NCI-H146 treated with DMSO at 0.1 percent for 48 hours (cell line): ENCODE measurements around the gene IFT122.
"Not testable (repeated sequence)": the region's sequence is repeated elsewhere in the genome, so short reads cannot be mapped to it uniquely, and the experiment has no call there.

Experiments used
- DNase-seq: peaks from one replicate; lab custom pipeline; 2025; ENCODE audit not compliant: unreplicated experiment; lab: John Stamatoyannopoulos, UW

IFT122 gene

DNA sequence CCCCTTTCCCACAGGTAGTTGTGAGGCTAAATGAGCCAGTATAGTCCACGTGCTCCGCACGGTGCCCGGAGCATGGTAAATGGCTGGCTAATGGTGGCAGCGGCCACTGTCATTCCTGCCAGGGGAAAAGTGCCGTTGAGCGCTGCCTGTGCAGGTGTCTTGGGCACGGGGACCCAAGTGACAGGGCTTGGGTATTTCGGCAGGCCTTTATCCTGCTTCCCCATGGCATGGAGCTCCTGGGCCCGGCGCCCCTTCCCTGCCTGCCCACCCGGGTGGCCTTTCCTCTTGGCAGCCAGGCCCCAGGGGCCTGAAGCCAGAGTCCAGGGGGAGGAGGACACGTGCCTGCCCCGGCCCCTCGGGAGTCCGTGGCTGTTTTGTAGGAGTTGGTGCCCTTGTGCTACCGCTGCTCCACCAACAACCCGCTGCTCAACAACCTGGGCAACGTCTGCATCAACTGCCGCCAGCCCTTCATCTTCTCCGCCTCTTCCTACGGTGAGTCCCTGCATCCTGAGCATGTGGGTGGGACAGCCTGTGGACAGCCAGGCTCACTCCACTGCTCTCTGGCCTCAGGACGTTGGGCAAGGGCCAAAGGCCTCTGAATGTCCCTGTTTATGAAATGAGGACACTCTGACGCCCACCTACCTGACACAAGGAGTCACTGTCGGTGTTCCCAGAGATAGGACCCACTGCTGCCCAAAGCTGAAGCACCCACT is 75.2 kb downstream of the IFT122 start:
- DNase-seq, result not testable (repeated sequence)

- not testable (repeated sequence) for DNase-seq
These were observed 75.9 kb downstream of the IFT122 start for GRCh38 chr3:129515821-129516432.

GRCh38 chr3:129517516-129517915 is 77.5 kb downstream of the IFT122 start:
- DNase-seq, result no peak

GRCh38 chr3:129518038-129518561 is 78.1 kb downstream of the IFT122 start:
- DNase-seq, result no peak

- no peak for DNase-seq
These were observed 78.6 kb downstream of the IFT122 start for GRCh38 chr3:129518581-129518980.

- no peak for DNase-seq
These were observed 79.4 kb downstream of the IFT122 start for GRCh38 chr3:129519449-129519848.

DNA sequence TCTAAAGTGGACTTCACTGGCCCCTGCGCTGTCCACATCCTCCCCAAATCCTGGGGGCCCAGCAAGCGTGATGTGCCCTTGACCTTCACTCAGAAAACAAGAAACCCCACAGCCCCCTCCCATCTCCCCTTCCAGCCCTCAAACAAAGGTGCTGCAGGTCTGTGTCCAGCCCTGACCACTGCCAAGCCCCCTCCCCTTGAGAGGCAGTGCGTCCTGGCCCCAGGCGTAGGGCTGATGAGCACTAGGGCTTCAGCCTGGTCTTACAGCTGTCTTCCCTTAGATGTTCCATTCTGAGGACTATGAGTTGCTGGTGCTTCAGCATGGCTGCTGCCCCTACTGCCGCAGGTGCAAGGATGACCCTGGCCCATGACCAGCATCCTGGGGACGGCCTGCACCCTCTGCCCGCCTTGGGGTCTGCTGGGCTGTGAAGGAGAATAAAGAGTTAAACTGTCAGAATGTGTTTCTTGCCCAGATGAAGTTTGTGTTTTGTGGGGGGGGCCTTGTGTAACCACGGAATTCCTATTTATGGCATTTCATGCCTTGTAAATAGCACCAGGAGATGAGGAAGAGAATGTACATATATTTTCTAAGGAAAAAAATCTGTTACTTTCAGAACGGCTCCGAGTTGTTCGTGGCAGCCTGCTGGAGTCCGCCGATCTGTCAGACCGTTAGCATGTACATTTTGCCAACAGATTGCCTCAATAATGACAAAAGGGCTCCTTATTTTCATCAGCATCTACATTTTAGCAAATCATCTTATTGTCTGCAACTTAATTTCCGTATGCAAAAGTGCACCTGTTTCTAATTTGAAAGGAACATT is 80.1 kb downstream of the IFT122 start:
- no peak for DNase-seq

- no peak for DNase-seq
These were observed 80.9 kb downstream of the IFT122 start for GRCh38 chr3:129520960-129521359.

GRCh38 chr3:129521611-129522010 is 81.6 kb downstream of the IFT122 start:
- DNase-seq, result no peak

DNA sequence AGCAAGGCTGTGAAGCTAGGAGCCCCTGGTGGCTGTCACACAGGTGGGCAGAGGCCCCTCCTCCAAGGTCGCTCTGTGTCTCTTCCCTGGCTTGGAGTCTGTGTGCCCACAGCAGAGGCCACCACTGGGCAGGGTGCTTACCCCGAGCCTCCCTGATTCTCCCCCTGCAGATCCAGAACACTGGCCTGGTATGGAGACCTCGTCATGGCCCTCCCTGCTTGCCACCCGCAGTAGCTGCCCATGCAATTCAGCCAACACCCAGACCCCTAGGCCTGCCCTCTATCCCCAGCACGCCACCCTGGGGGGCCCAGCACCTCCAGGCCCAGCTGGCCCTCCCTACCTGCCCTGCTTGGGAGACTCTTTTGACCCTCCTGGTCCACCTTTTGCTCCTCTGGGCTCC is 82.9 kb downstream of the IFT122 start:
- no peak for DNase-seq

- DNase-seq, result no peak
These were observed 84.1 kb downstream of the IFT122 start for GRCh38 chr3:129524081-129524480.

- DNase-seq, result no peak
These were observed 85.4 kb downstream of the IFT122 start for GRCh38 chr3:129525341-129525968.

GRCh38 chr3:129526121-129526900 is 86.3 kb downstream of the IFT122 start:
- no peak for DNase-seq

GRCh38 chr3:129527262-129527661 is 87.2 kb downstream of the IFT122 start:
- DNase-seq, result no peak

DNA sequence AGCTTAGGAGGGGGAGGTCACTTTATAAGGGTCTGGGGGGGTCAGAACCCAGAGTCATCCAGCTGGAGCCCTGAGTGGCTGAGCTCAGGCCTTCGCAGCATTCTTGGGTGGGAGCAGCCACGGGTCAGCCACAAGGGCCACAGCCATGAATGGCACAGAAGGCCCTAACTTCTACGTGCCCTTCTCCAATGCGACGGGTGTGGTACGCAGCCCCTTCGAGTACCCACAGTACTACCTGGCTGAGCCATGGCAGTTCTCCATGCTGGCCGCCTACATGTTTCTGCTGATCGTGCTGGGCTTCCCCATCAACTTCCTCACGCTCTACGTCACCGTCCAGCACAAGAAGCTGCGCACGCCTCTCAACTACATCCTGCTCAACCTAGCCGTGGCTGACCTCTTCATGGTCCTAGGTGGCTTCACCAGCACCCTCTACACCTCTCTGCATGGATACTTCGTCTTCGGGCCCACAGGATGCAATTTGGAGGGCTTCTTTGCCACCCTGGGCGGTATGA is 88.6 kb downstream of the IFT122 start, which contains the start of gene RHO:
Gene RHO (plus strand): TSS at position 51 of the 512 bp plus-strand sequence. CDS start 95 bp downstream, at position 146.
- no peak for DNase-seq

GRCh38 chr3:129529436-129530210 is 89.6 kb downstream of the IFT122 start:
- no peak for DNase-seq

DNA sequence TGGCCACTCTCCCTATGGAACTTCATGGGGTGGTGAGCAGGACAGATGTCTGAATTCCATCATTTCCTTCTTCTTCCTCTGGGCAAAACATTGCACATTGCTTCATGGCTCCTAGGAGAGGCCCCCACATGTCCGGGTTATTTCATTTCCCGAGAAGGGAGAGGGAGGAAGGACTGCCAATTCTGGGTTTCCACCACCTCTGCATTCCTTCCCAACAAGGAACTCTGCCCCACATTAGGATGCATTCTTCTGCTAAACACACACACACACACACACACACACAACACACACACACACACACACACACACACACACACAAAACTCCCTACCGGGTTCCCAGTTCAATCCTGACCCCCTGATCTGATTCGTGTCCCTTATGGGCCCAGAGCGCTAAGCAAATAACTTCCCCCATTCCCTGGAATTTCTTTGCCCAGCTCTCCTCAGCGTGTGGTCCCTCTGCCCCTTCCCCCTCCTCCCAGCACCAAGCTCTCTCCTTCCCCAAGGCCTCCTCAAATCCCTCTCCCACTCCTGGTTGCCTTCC is 90.3 kb downstream of the IFT122 start:
- no peak for DNase-seq

DNA sequence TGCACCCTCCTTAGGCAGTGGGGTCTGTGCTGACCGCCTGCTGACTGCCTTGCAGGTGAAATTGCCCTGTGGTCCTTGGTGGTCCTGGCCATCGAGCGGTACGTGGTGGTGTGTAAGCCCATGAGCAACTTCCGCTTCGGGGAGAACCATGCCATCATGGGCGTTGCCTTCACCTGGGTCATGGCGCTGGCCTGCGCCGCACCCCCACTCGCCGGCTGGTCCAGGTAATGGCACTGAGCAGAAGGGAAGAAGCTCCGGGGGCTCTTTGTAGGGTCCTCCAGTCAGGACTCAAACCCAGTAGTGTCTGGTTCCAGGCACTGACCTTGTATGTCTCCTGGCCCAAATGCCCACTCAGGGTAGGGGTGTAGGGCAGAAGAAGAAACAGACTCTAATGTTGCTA is 90.8 kb downstream of the IFT122 start:
- no peak for DNase-seq

DNA sequence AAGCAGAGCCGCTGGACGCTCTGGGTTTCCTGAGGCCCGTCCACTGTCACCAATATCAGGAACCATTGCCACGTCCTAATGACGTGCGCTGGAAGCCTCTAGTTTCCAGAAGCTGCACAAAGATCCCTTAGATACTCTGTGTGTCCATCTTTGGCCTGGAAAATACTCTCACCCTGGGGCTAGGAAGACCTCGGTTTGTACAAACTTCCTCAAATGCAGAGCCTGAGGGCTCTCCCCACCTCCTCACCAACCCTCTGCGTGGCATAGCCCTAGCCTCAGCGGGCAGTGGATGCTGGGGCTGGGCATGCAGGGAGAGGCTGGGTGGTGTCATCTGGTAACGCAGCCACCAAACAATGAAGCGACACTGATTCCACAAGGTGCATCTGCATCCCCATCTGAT is 91.7 kb downstream of the IFT122 start:
- DNase-seq, result no peak
